Neuronal stem cell (in vitro differentiated cells): ENCODE measurements around the gene MGLL.
A peak's percentile ranks its signal among the peaks of the same experiment; 100 is the strongest.

ENCODE experiments used
- DNase-seq: peaks from one replicate; pipeline ENCODE4 v3.0.0-alpha.2; 2013; ENCODE audit warnings: low spot score
- H2AFZ ChIP-seq: one replicate; pipeline ENCODE4 v1.6.1; 2013; ENCODE audit warnings: mild to moderate bottlenecking, low read length, inconsistent platforms
- H2AK5ac ChIP-seq: 2 replicates; pipeline ENCODE4 v1.6.1; 2013; ENCODE audit warnings: low read depth, mild to moderate bottlenecking, inconsistent platforms, low read length, moderate library complexity, mixed read lengths
- H2BK120ac ChIP-seq: 2 replicates; pipeline ENCODE4 v1.6.1; 2013; ENCODE audit warnings: low read depth, mild to moderate bottlenecking, inconsistent platforms, low read length, moderate library complexity, mixed read lengths
- H2BK12ac ChIP-seq: one replicate; pipeline ENCODE4 v1.6.1; 2013; ENCODE audit warnings: low read length, inconsistent platforms
- H2BK15ac ChIP-seq: 2 replicates; pipeline ENCODE4 v1.6.1; 2013; ENCODE audit warnings: mild to moderate bottlenecking, low read length, inconsistent platforms, mixed read lengths
- H2BK5ac ChIP-seq: one replicate; pipeline ENCODE4 v1.6.1; 2013; ENCODE audit warnings: inconsistent platforms, mild to moderate bottlenecking, low read length, moderate library complexity
- H3K14ac ChIP-seq: one replicate; pipeline ENCODE4 v1.6.1; 2013; ENCODE audit warnings: low read length, inconsistent platforms
- H3K18ac ChIP-seq: 2 replicates; pipeline ENCODE4 v1.6.1; 2013; ENCODE audit warnings: low read length, inconsistent platforms
- H3K23ac ChIP-seq: 2 replicates; pipeline ENCODE4 v1.6.1; 2013; ENCODE audit warnings: low read depth, mild to moderate bottlenecking, mixed read lengths, low read length, inconsistent platforms; ENCODE audit not compliant: poor library complexity
- H3K27ac ChIP-seq: replicated peaks from 3 replicates; pipeline ENCODE4 v1.5.1; 2013; ENCODE audit warnings: low read length, inconsistent platforms
- H3K27me3 ChIP-seq, 3 experiments: 2 replicates each; pipeline ENCODE4 v1.6.1; 2013; ENCODE audit warnings: low read length in 3 of 3, mild to moderate bottlenecking in 2 of 3, inconsistent platforms in 1 of 3, low read depth in 1 of 3, mixed read lengths in 1 of 3, moderate library complexity in 1 of 3; ENCODE audit not compliant: control insufficient read depth in 3 of 3, insufficient read depth in 3 of 3
- H3K36me3 ChIP-seq, 2 donors: replicated peaks in 1 of 2; 2 replicates each; pipeline ENCODE4 v1.6.1; 2013; ENCODE audit warnings: low read length in 2 of 2; ENCODE audit not compliant: control insufficient read depth in 2 of 2, insufficient read depth in 2 of 2
- H3K4ac ChIP-seq: 2 replicates; pipeline ENCODE4 v1.6.1; 2013; ENCODE audit warnings: inconsistent platforms, mild to moderate bottlenecking, low read length, moderate library complexity
- H3K4me1 ChIP-seq, 2 donors: 1 replicate in 1 of 2; 2 replicates in 1 of 2; pipeline ENCODE4 v1.6.1; 2013; ENCODE audit warnings: low read length in 2 of 2, low read depth in 1 of 2; ENCODE audit not compliant: control insufficient read depth in 2 of 2, insufficient read depth in 1 of 2
- H3K4me2 ChIP-seq: one replicate; pipeline ENCODE4 v1.6.1; 2013; ENCODE audit warnings: mild to moderate bottlenecking, low read length, inconsistent platforms; ENCODE audit not compliant: insufficient read depth, poor library complexity, severe bottlenecking
- H3K4me3 ChIP-seq, 2 donors: 2 replicates each; pipeline ENCODE4 v1.5.1; 2013; ENCODE audit warnings: low read length in 2 of 2, mild to moderate bottlenecking in 2 of 2, inconsistent platforms in 1 of 2, moderate library complexity in 1 of 2
- H3K79me1 ChIP-seq: one replicate; pipeline ENCODE4 v1.6.1; 2013; ENCODE audit warnings: low read depth, mild to moderate bottlenecking, inconsistent platforms, low read length, moderate library complexity
- H3K9ac ChIP-seq: one replicate; pipeline ENCODE4 v1.6.1; 2013; ENCODE audit warnings: mild to moderate bottlenecking, low read depth, low read length, inconsistent platforms; ENCODE audit not compliant: poor library complexity
- H3K9me3 ChIP-seq, 2 donors: replicated peaks in 1 of 2; 2 replicates each; pipeline versions ENCODE3 to v1.6.1; 2013; ENCODE audit warnings: low read length in 2 of 2, mild to moderate bottlenecking in 2 of 2, inconsistent platforms in 1 of 2, low read depth in 1 of 2, mixed read lengths in 1 of 2, moderate library complexity in 1 of 2; ENCODE audit not compliant: control insufficient read depth in 2 of 2, insufficient read depth in 1 of 2
- H4K8ac ChIP-seq: one replicate; pipeline ENCODE4 v1.6.1; 2013; ENCODE audit warnings: low read depth, mild to moderate bottlenecking, inconsistent platforms, low read length, moderate library complexity
- H4K91ac ChIP-seq: one replicate; pipeline ENCODE4 v1.6.1; 2013; ENCODE audit warnings: low read length, low read depth, mild to moderate bottlenecking, inconsistent platforms; ENCODE audit not compliant: poor library complexity
- WGBS, 2 donors: extraction: QIAGEN DNeasy Blood & Tissue Kit; methylation state at CpG; one replicate each; pipeline ENCODE4 v1.1.7; 2013; ENCODE audit warnings: missing lambda C conversion rate in 2 of 2, mixed read lengths in 1 of 2; ENCODE audit not compliant: insufficient read length in 2 of 2, insufficient replicate concordance in 1 of 2; ENCODE audit errors: extremely low coverage in 2 of 2; 5-methylcytosine and 5-hydroxymethylcytosine counted together

MGLL gene

DNA sequence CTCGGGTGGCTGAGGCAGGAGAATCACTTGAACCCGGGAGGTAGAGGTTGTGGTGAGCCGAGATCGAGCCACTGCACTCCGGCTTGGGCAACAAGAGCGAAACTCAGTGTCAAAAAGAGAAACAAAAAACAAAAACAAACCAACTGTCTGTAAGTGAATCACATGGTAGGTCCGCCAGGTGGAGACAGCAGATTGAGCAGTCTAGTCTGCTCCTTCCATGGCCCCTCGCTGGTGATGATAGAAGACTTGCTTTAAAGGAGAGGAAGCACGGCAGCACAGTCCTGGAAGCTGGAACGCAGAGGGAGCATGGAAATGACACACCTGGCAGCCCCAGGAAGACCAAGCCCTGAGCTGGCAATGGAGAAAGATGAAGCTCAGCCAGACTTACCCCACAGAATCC lies 31.4 kb upstream of the MGLL start:
- no CpG with 5 or more reads among the region's 10 CpGs for whole genome bisulfite sequencing, 2 donors
- Histone ChIP-seq H3K23ac (no peak overlapping the region), H3K4me1 (peaks cover 0 to 1% of the 10 kb centered on the region in 2 donors), H3K27ac (no peak overlapping the region), H2BK5ac (no peak overlapping the region), H2AFZ (no peak overlapping the region), H3K9ac (no peak overlapping the region), H3K18ac (no peak overlapping the region), H3K79me1 (no peaks in the 10 kb centered on the region), H2AK5ac (no peak overlapping the region), H3K14ac (no peak overlapping the region), H3K36me3 (no peaks in the 10 kb centered on the region), H2BK15ac (no peak overlapping the region), H3K9me3 (no peaks in the 10 kb centered on the region), H3K4ac (no peak overlapping the region), H3K27me3 (peaks cover 0 to 16% (median 0%) of the 10 kb centered on the region in 3 experiments), H2BK120ac (no peak overlapping the region), H4K8ac (no peak overlapping the region), H4K91ac (no peak overlapping the region), H3K4me2 (no peak overlapping the region), H3K4me3 (no peak overlapping the region), H2BK12ac (no peak overlapping the region)
- DNase-seq = no peak

DNA sequence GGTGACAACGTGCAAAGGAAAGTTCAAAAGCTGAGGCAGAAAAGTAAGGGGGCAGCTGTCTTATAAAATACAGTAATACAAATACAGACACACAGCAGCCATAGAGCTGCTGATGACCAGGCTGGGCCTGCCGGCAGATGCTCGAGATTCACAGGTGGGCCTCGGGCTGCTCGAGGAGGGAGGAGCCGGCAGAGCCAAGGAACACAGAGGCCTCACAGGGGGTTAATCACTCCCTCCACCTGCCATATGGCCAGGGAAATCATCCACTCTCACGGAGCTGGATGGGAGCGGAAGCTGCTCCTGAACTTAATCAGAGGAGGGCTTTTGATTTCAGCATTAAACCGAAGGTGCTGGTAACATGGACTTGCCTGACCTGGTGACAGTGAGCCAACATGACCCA lies 29.6 kb upstream of the MGLL start:
- H3K36me3 ChIP-seq = no peaks in the 10 kb centered on the region
- no peak overlapping the region for H2BK120ac ChIP-seq
- H4K8ac ChIP-seq = no peak overlapping the region
- no peak overlapping the region for H3K23ac ChIP-seq
- H3K4me3 ChIP-seq = no peak overlapping the region
- no peaks in the 10 kb centered on the region for H3K9me3 ChIP-seq
- no peak overlapping the region for H3K27ac ChIP-seq
- no peak overlapping the region for H4K91ac ChIP-seq
- H3K4me2 ChIP-seq = no peak overlapping the region
- no peak overlapping the region for H3K18ac ChIP-seq
- no peak overlapping the region for H3K14ac ChIP-seq
- H2BK12ac ChIP-seq = no peak overlapping the region
- no peak overlapping the region for H3K9ac ChIP-seq
- no CpG with 5 or more reads among the region's 9 CpGs for WGBS, 2 donors
- peaks cover 1 to 2% of the 10 kb centered on the region in 2 donors for H3K4me1 ChIP-seq
- no peak for DNase-seq
- no peak overlapping the region for H2BK5ac ChIP-seq
- H2AFZ ChIP-seq = no peak overlapping the region
- no peak overlapping the region for H3K4ac ChIP-seq
- H3K79me1 ChIP-seq = no peaks in the 10 kb centered on the region
- H2BK15ac ChIP-seq = no peak overlapping the region
- H3K27me3 ChIP-seq = peaks cover 0 to 16% (median 0%) of the 10 kb centered on the region in 3 experiments
- no peak overlapping the region for H2AK5ac ChIP-seq

DNA sequence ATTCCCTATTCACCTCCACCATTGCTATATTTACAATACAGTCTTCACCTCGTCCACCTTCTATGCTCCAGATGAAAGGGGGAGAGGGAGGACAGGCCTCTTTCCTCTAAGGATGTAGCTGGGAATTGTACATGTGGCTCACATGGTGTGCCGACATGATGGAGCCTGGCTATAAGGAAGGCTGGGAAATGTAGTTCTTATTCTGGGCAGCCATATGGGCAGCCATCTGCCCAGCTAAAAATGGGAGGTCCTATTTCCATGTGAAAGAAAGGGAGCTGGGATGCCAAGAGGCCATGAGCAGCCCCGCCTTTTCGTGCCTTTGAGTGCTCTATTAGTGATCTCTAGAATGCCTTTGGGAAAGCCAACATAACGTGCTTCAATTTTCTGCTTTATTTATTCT lies 27.1 kb upstream of the MGLL start:
- H2AFZ ChIP-seq = peak overlapping the region; percentile 47
- H4K91ac ChIP-seq = no peak overlapping the region
- DNase-seq = no peak
- no peak overlapping the region for H2BK12ac ChIP-seq
- no peak overlapping the region for H3K27ac ChIP-seq
- H3K14ac ChIP-seq = no peak overlapping the region
- no peak overlapping the region for H3K23ac ChIP-seq
- no peaks in the 10 kb centered on the region for H3K79me1 ChIP-seq
- no peaks in the 10 kb centered on the region for H3K36me3 ChIP-seq
- no CpG with 5 or more reads among the region's 5 CpGs for WGBS, 2 donors
- H2BK5ac ChIP-seq = no peak overlapping the region
- no peak overlapping the region for H3K4ac ChIP-seq
- H3K27me3 ChIP-seq = peaks cover 0 to 15% (median 0%) of the 10 kb centered on the region in 3 experiments
- H2BK15ac ChIP-seq = no peak overlapping the region
- H2AK5ac ChIP-seq = no peak overlapping the region
- H4K8ac ChIP-seq = no peak overlapping the region
- no peak overlapping the region for H3K18ac ChIP-seq
- H3K4me2 ChIP-seq = no peak overlapping the region
- H3K9ac ChIP-seq = no peak overlapping the region
- H3K4me3 ChIP-seq = no peak overlapping the region
- H3K4me1 ChIP-seq = peaks cover 1 to 2% of the 10 kb centered on the region in 2 donors
- no peaks in the 10 kb centered on the region for H3K9me3 ChIP-seq
- H2BK120ac ChIP-seq = no peak overlapping the region

DNA sequence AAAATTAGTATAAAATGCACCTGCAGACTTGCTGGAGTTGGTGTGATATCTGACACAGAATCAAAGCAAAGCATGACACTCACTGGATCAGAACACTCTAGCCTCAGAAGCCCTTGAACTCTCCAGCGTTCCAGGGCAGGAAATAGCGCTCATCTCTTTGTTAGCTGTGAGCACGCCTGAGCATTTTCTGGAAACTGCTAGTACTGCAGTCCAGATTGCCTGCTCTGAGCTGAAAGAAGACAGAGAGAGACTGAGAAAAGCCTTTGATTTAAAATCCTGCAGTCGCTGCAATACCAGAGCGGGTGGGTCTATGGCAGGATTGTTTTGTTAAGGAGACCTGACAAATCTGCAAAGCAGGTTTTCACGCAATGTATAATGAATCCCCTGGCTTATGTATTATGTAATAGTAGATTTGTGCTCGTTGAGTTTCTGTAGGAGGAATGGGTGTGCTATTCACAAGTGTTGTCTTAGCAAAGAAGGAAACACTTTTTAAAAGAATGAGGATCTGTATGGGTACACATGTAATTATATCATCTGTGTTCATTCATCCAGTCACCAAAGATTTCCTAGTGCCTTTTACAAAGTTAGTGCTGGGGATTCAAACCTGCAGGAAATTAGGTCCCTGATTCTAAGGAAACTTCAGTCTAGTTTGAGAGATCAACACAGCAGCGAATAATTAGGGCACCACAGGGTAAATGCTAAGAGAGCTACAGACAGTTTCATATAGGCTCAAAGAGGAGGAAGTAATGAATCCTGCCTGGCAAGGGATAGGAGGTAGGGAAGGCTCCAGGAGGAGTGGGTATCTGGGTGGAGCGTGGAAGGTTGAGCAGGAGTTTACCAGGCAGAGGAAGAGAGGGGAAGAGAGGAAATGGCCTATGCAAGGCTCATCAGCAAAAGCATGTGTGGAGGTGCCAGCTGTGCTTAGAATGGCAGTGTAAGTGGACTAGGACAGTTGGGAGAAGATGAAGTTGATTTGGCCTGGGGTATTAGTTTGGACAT lies 26.1 kb upstream of the MGLL start:
- WGBS, 2 donors = no CpG with 5 or more reads among the region's 9 CpGs
- Histone ChIP-seq H3K4me3 (no peak overlapping the region), H4K91ac (no peak overlapping the region), H3K27me3 (peaks cover 0 to 7% (median 0%) of the 10 kb centered on the region in 3 experiments), H3K4me1 (peaks cover 1 to 2% of the 10 kb centered on the region in 2 donors), H3K9ac (no peak overlapping the region), H3K79me1 (no peaks in the 10 kb centered on the region), H2BK15ac (no peak overlapping the region), H3K36me3 (no peaks in the 10 kb centered on the region), H3K9me3 (no peaks in the 10 kb centered on the region), H3K27ac (no peak overlapping the region), H3K4ac (no peak overlapping the region), H2AK5ac (no peak overlapping the region), H3K23ac (no peak overlapping the region), H2BK12ac (no peak overlapping the region), H2BK5ac (no peak overlapping the region), H2AFZ (peak overlapping the region; percentile 47), H3K18ac (no peak overlapping the region), H3K14ac (no peak overlapping the region), H2BK120ac (no peak overlapping the region), H3K4me2 (no peak overlapping the region), H4K8ac (no peak overlapping the region)
- no peak for DNase-seq
